Measurements from ENCODE around the gene TSPAN9. TPM values are rescaled to one million over a fixed set of nuclear protein-coding genes. Genes with fewer than 3 reads are reported as not detected.

TSPAN9 gene
- polyA plus RNA-seq, 3 donors: 0.15 to 0.34 (median 0.25) TPM

DNA sequence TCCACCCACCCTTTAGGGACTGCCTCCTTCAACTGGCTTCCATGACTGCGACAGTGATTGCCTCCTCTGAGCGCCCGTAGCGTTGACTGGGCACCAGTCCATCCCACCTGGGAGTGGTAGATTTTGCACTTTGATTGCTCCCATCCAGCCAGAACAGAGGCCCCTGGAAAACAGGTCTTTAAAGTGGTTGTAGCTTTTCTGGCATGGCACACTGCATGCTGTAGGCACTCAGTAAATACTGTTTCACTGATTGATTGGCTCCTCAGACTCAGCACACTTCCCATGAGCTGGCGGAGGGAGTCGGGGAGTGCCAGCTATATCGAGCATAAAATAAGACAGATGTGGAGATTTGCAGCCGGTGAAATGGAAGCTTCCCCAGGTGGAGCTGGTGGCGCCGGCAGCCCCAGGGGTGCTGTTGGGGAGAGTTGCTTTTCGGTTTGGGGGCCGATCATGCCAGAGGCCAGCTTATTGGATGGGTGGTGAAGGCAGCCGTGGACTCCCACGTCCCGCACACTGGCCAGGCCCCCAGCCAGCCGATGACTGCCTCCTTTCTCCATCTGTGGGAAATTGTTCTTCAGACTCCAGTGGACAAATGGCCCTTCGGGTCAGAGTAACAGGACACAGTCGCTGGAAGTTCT lies 200.2 kb downstream of the TSPAN9 start:
- Histone ChIP-seq H3K36me3 (replicated peaks in 1 of 2; ENCODE audit: control insufficient read depth in 1 of 2, insufficient read depth in 2 of 2, low read length in 2 of 2) (no peaks in the 10 kb centered on the region), H3K4me2 (replicated peaks; ENCODE audit: extremely low read depth, low read length, poor library complexity, severe bottlenecking) (no peak overlapping the region), H3K9ac (ENCODE audit: insufficient read depth, low read length, poor library complexity, severe bottlenecking) (no peak overlapping the region), H3K27ac (ENCODE audit: low read depth in 1 of 2, low read length in 2 of 2) (no peak overlapping the region), H3K79me2 (ENCODE audit: insufficient read depth, low read length) (no peaks in the 10 kb centered on the region), H3K4me3 (replicated peaks in 1 of 3; ENCODE audit: low read depth in 2 of 3, low read length in 3 of 3) (no peak overlapping the region), H3K4me1 (ENCODE audit: control insufficient read depth in 1 of 2, insufficient read depth in 2 of 2, low read length in 2 of 2) (no peaks in the 10 kb centered on the region), H2AFZ (ENCODE audit: insufficient read depth, low read depth, low read length, poor library complexity, severe bottlenecking) (no peak overlapping the region), H4K20me1 (ENCODE audit: insufficient read depth, low read length) (no peaks in the 10 kb centered on the region), H3K27me3 (ENCODE audit: control insufficient read depth in 2 of 2, insufficient read depth in 2 of 2, low read length in 2 of 2) (peaks cover 0 to 9% of the 10 kb centered on the region in 2 donors), H3K9me3 (replicated peaks in 1 of 2; ENCODE audit: control insufficient read depth in 1 of 2, insufficient read depth in 1 of 2, low read length in 2 of 2) (no peaks in the 10 kb centered on the region)
- H3K4me3 Mint-ChIP-seq: no peak overlapping the region
- no peak overlapping the region for H3K27ac Mint-ChIP-seq
- WGBS (ENCODE audit: insufficient coverage): 96% methylated on average over 9 of the region's 18 CpGs
- peaks cover 14 to 43% (median 42%) of the 10 kb centered on the region in 3 donors for H3K27me3 Mint-ChIP-seq (ENCODE audit: low read depth in 3 of 3)
- intact Hi-C loops (cut with micrococcal nuclease): loop anchor here in 1 of 2 donors (5.0 kb wide), 1 partner anchor 205 kb away; no protein-coding TSS in a partner anchor
- no peak for DNase-seq
- H3K36me3 Mint-ChIP-seq: no peaks in the 10 kb centered on the region
- TF ChIP-seq, protein P1, sequence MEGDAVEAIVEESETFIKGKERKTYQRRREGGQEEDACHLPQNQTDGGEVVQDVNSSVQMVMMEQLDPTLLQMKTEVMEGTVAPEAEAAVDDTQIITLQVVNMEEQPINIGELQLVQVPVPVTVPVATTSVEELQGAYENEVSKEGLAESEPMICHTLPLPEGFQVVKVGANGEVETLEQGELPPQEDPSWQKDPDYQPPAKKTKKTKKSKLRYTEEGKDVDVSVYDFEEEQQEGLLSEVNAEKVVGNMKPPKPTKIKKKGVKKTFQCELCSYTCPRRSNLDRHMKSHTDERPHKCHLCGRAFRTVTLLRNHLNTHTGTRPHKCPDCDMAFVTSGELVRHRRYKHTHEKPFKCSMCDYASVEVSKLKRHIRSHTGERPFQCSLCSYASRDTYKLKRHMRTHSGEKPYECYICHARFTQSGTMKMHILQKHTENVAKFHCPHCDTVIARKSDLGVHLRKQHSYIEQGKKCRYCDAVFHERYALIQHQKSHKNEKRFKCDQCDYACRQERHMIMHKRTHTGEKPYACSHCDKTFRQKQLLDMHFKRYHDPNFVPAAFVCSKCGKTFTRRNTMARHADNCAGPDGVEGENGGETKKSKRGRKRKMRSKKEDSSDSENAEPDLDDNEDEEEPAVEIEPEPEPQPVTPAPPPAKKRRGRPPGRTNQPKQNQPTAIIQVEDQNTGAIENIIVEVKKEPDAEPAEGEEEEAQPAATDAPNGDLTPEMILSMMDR (IDR thresholded peaks at IDR 0.05): no peak
- H3K4me1 Mint-ChIP-seq: peaks cover 2% of the 10 kb centered on the region
- H3K9me3 Mint-ChIP-seq: peaks cover 0 to 2% (median 0%) of the 10 kb centered on the region in 7 donors

DNA sequence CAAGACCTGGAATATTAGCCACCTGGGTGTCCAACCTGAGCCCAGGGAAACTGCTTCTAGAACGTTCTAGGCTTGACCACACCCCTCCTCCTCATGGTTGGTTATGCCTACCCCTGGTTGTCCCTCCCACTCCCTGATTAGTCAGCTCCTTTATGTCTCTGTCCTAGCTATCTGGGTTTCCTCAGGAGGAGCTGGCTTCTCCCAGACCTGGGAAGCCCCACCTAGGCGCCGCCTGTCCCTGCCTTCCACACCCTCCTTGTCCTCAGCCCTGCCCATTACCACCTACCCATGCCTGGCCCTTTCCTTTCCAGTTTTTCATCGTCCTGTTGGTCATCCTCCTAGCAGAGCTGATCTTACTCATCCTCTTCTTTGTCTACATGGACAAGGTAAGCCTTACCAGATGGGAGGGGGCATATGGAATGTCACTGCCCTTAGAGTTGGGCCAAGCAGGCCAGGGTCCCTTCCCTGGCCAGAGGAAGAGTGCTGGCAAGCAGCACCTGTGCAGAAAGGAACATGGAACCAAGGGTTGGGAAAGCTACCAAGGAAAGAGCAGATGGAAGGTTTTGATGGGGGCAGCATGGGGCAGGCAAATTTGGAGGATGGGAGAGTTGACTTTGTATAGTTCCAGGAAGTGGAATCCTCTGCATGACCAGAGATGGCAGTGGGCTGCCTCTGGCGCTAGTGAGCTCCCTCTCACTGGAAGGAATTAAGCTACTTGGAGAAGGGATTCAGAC lies 201.7 kb downstream of the TSPAN9 start:
- no peaks in the 10 kb centered on the region for H4K20me1 ChIP-seq (ENCODE audit: insufficient read depth, low read length)
- Mint-ChIP-seq H3K27ac (no peak overlapping the region), H3K4me3 (no peak overlapping the region), H3K36me3 (no peaks in the 10 kb centered on the region), H3K9me3 (peaks cover 0 to 2% (median 0%) of the 10 kb centered on the region in 7 donors), H3K27me3 (ENCODE audit: low read depth in 3 of 3) (peaks cover 12 to 36% (median 34%) of the 10 kb centered on the region in 3 donors), H3K4me1 (peaks cover 2% of the 10 kb centered on the region)
- 76% methylated on average over 4 of the region's 5 CpGs for WGBS (ENCODE audit: insufficient coverage)
- H3K9ac ChIP-seq (ENCODE audit: insufficient read depth, low read length, poor library complexity, severe bottlenecking): no peak overlapping the region
- TF ChIP-seq, protein P1 (IDR thresholded peaks at IDR 0.05): no peak
- no peaks in the 10 kb centered on the region for H3K9me3 ChIP-seq (replicated peaks in 1 of 2; ENCODE audit: control insufficient read depth in 1 of 2, insufficient read depth in 1 of 2, low read length in 2 of 2)
- intact Hi-C loops (cut with micrococcal nuclease): loop anchor here in 1 of 2 donors (5.0 kb wide), 1 partner anchor 207 kb away; no protein-coding TSS in a partner anchor
- no peaks in the 10 kb centered on the region for H3K4me1 ChIP-seq (ENCODE audit: control insufficient read depth in 1 of 2, insufficient read depth in 2 of 2, low read length in 2 of 2)
- H3K27ac ChIP-seq (ENCODE audit: low read depth in 1 of 2, low read length in 2 of 2): no peak overlapping the region
- H3K4me2 ChIP-seq (replicated peaks; ENCODE audit: extremely low read depth, low read length, poor library complexity, severe bottlenecking): no peak overlapping the region
- H2AFZ ChIP-seq (ENCODE audit: insufficient read depth, low read depth, low read length, poor library complexity, severe bottlenecking): no peak overlapping the region
- DNase-seq: no peak
- no peak overlapping the region for H3K4me3 ChIP-seq (replicated peaks in 1 of 3; ENCODE audit: low read depth in 2 of 3, low read length in 3 of 3)
- no peaks in the 10 kb centered on the region for H3K79me2 ChIP-seq (ENCODE audit: insufficient read depth, low read length)
- H3K36me3 ChIP-seq (replicated peaks in 1 of 2; ENCODE audit: control insufficient read depth in 1 of 2, insufficient read depth in 2 of 2, low read length in 2 of 2): no peaks in the 10 kb centered on the region
- peaks cover 0 to 9% of the 10 kb centered on the region in 2 donors for H3K27me3 ChIP-seq (ENCODE audit: control insufficient read depth in 2 of 2, insufficient read depth in 2 of 2, low read length in 2 of 2)
